ENCODE results near the gene TAPT1. TPM values are rescaled to one million over a fixed set of nuclear protein-coding genes. Genes with fewer than 3 reads are reported as not detected.

Gene TAPT1
- total and polyA plus RNA-seq, 2 experiments from 2014 or later: 3.6 to 9.9 TPM

GRCh38 chr4:16261313-16261878 is 35.1 kb upstream of the TAPT1 start (continued):
- TF ChIP-seq REST (IDR thresholded peaks at IDR 0.05; ENCODE audit: unreplicated experiment): no peak
- no peak for TF ChIP-seq JUNB (IDR thresholded peaks at IDR 0.05; ENCODE audit: unreplicated experiment)
- no peak for TF ChIP-seq CTCF (conservative IDR thresholded peaks at IDR 0.05; ENCODE audit: low read depth in 2 of 2)
- TF ChIP-seq ZNF114 (CRISPR knock-in tag; IDR thresholded peaks at IDR 0.05): no peak
- no peak for TF ChIP-seq NANOG (IDR thresholded peaks at IDR 0.05; ENCODE audit: borderline replicate concordance)
- TF ChIP-seq ETS1 (IDR thresholded peaks at IDR 0.05): no peak
- no peak for TF ChIP-seq EZH2 (IDR thresholded peaks at IDR 0.05; ENCODE audit: low read depth, unreplicated experiment)

GRCh38 chr4:16259889-16260246 is 33.6 kb upstream of the TAPT1 start:
- Mint-ChIP-seq H3K9me3 (no peaks in the 10 kb centered on the region), H3K27ac (no peak overlapping the region; the same call in 1 of the 2 replicates), H3K4me1 (no peaks in the 10 kb centered on the region; the same call in 2 of the 3 replicates), H3K4me3 (no peak overlapping the region), H3K36me3 (ENCODE audit: low read depth) (peaks cover 5% of the 10 kb centered on the region; the same call in 2 of the 3 replicates), H3K27me3 (ENCODE audit: insufficient read depth, low read depth, poor library complexity) (peaks cover 4% of the 10 kb centered on the region)
- Histone ChIP-seq H3K36me3 (ENCODE audit: insufficient read depth) (no peaks in the 10 kb centered on the region), H3K4me2 (no peak overlapping the region), H3K79me2 (replicated peaks; ENCODE audit: insufficient read depth) (no peaks in the 10 kb centered on the region), H3K9me2 (ENCODE audit: insufficient read depth) (no peaks in the 10 kb centered on the region), H4K20me1 (replicated peaks; ENCODE audit: insufficient read depth) (no peaks in the 10 kb centered on the region), H3K4me3 (no peak overlapping the region), H3K27me3 (ENCODE audit: insufficient read depth) (no peaks in the 10 kb centered on the region), H3F3A (replicated peaks; ENCODE audit: low read depth) (no peaks in the 10 kb centered on the region), H3K4me1 (ENCODE audit: insufficient read depth) (no peaks in the 10 kb centered on the region), H2AFZ (no peak overlapping the region), H3K27ac (ENCODE audit: low read depth) (no peak overlapping the region)
- DNase-seq (ENCODE audit: low spot score): no peak
- ATAC-seq: no peak
- TF ChIP-seq ZNF462 (CRISPR knock-in tag; IDR thresholded peaks at IDR 0.05): no peak
- no peak for TF ChIP-seq ZNF331 (CRISPR knock-in tag; IDR thresholded peaks at IDR 0.05; ENCODE audit: low read depth)
- TF ChIP-seq EZH2phosphoT487 (IDR thresholded peaks at IDR 0.05; ENCODE audit: unreplicated experiment): no peak
- TF ChIP-seq NANOG (IDR thresholded peaks at IDR 0.05; ENCODE audit: borderline replicate concordance): no peak
- TF ChIP-seq CREB1 (CRISPR knock-in tag; IDR thresholded peaks at IDR 0.05; ENCODE audit: low read depth): no peak
- no peak for TF ChIP-seq EZH2 (IDR thresholded peaks at IDR 0.05; ENCODE audit: low read depth, unreplicated experiment)
- no peak for TF ChIP-seq JUNB (IDR thresholded peaks at IDR 0.05; ENCODE audit: unreplicated experiment)
- TF ChIP-seq STAT1 (IDR thresholded peaks at IDR 0.05; ENCODE audit: unreplicated experiment): no peak

All from GM23338 (cell line).